DMS 273 (cell line): ENCODE measurements around the gene GOLGB1.
A peak's percentile ranks its signal among the peaks of the same experiment; 100 is the strongest.
"Not testable (repeated sequence)": the region's sequence is repeated elsewhere in the genome, so short reads cannot be mapped to it uniquely, and the experiment has no call there.

Experiments used
- DNase-seq: peaks from one replicate; lab custom pipeline; 2025; ENCODE audit not compliant: unreplicated experiment; lab: John Stamatoyannopoulos, UW

GOLGB1 gene

DNA sequence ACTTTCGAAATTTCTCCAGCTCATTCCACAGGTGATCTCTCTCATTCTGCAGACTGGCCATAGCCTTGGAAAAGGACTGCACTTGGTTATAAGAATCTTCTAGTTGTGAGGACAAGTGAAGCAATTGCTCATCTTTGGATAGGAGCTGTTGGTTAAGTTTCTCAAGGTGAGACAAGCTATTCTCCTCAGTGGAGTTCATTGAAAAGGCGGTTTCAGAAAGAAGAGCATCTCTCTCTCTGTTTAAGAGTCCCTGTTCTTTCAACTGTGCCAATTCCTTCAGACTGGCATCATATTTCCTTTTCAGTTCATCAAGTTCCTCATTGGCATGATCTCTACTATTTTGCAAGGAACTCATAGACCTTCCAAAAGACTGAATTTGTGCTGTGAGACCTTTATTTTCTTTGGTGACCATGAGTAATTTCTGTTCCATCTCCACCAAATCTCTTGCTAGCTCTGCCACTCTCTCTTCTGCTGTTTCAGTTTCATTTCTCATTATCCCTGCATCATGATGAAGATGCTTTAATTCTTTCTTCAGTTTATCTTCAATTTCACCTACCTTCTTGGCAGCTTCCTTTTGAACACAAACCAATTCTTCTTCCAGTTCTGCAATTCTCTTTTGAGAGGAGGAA is 58.6 kb downstream of the GOLGB1 start:
- no peak for DNase-seq

DNA sequence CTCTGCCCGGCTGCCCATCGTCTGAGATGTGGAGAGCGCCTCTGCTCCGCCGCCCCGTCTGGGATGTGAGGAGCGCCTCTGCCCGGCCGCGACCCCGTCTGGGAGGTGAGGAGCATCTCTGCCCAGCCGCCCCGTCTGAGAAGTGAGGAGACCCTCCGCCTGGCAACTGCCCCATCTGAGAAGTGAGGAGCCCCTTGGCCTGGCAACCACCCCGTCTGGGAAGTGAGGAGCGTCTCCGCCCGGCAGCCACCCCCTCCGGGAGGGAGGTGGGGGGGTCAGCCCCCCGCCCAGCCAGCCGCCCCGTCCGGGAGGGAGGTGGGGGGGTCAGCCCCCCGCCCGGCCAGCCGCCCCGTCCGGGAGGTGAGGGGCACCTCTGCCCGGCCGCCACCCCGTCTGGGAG is 60.8 kb downstream of the GOLGB1 start:
- DNase-seq, result not testable (repeated sequence)

- no peak for DNase-seq
These were observed 67.7 kb downstream of the GOLGB1 start for GRCh38 chr3:121681792-121682191.

GRCh38 chr3:121677141-121677540 is 72.4 kb downstream of the GOLGB1 start:
- no peak for DNase-seq

DNA sequence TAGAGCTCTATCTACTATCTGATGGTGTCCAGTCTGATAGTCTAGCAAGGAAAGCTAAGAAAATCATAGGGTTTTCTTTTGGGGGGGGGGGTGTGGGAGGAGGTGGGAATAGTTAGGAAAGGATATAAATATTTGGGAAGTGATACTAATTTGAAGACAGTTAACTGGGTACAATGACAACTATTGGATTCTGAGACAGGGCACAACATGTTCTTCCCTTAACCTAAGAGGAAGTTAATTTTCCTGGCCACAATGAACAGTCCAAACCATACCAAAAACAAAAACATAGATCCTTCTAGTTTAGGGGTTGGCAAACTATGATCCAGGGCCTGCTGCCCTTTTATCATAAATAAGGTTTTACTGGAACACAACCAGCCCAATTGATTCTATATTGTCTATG is 78.9 kb downstream of the GOLGB1 start:
- DNase-seq, result no peak

DNA sequence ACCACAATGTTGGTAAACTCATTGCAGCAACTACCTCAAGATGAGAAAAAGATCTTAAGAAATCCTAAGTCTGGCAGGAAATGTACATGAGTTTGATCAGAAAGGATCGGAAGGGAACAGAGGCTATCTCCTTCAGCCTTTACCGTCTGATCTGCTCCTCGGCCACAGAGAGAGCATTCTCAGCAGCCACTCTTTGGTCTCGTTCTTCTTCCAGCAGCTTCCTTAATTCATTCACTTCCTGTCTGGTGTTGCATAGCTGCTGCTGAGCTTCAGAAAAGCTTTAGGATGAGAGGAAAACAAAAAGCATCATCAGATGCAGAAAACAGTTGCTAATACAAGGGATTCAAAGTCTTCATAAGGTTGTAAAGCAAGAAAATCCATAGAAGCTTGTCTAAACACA is 82.2 kb downstream of the GOLGB1 start:
- DNase-seq, result no peak

DNA sequence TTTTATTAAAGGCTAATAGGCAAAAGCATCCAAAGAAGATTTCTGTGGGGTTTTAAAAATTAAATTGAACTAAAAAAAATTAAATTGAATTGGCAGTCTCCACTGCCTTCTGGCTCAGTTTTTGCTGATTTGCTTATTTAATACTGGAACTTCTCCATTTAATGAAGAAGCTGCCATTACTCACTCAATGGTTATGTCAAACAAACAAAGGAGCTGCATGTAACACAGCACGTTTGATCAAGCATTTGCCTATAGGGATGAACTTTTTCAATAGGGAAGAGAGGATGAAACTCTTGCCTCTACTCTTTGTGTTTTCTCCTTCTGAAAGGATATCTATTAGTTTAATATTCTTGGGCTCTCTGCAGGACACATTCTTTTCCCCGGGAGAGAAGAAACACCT is 84.1 kb downstream of the GOLGB1 start:
- no peak for DNase-seq

- no peak for DNase-seq
These were observed 86.2 kb downstream of the GOLGB1 start for GRCh38 chr3:121663171-121663847.

DNA sequence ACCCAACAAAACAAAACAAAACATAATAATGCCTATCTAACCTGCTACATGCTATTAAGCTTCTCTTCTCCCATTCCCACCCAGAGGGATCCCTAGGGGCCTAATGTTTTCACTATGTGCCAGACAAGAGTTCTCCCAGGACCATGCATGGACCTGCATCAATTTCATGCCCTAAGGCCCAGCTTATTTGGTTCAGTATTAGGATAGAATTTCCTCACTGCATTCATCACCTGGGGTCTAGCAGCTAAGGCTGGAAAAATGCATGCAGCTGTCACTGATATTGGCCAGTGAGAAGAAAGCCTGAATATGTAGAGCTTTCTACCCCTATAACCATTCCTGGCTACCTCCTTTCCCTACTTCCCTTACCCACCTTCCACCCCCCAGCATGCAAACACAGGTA is 86.8 kb downstream of the GOLGB1 start:
- no peak for DNase-seq

DNA sequence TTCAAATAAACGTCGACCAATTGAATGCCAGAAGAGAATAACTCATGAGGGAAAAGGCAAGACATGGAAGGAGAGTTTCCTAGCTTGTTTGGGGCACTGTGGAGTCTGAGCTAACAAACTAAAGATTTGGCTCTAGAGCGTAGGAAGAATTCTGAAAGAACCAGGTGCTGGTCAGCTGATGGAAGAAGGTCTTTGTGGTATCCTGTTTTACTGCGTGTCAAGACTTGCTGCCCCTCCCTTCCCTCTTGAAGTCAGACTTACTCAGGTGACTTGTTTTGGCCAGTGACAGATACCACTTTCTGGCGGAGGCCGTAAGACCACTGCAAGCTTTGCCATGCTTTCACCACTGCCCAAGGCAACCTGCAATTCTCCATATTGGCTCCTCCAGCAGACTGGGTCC is 88.2 kb downstream of the GOLGB1 start:
- no peak for DNase-seq

DNA sequence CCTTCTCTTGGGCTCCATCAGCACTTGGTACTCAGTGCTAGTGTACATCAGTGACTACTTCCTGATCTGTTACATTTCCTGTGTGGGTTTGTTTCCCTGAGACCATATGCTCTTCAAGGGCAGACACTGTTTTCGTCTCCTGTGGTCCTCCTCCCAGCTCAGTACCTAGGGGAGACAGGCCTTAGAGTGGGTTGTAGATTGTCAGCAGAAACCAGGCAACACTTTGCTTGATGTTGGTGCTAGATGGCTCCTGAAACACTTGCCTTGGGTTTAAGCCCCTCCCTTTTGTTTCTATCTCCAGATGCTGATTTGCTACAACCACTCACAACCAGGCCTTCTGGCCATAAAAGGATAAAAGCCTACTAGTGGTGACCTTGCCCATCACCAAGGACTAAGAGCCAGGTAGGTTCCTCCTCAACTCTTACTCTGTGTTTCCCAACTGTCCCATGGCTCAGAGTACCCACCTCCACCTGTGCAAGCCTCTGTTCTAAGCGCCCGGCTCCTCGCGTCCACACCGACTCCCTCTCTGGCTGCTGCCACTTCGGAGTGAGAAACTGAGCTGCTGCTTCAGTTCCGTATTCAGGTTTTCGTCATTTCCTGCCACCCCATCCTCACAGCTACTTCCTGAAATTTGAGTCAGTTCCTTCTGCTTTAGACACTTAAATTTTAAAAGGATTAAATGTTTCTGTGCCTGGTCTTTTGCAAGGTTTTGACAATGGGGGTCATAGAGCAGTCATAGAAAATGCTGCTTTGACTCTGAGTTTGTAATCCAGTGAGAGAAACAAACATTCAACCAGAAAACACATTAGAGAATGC is 89.0 kb downstream of the GOLGB1 start, which contains the start of gene HCLS1:
Gene HCLS1, minus strand, starts transcription at position 548 of the 816 bp plus-strand sequence. CDS start 2,556 bp downstream, outside the sequence.
- DNase-seq, result peak; percentile 19

- no peak for DNase-seq
These were observed 90.0 kb downstream of the GOLGB1 start for GRCh38 chr3:121659586-121659985.

GRCh38 chr3:121658716-121659435 is 90.7 kb downstream of the GOLGB1 start:
- no peak for DNase-seq

- no peak for DNase-seq
These were observed 94.8 kb downstream of the GOLGB1 start for GRCh38 chr3:121654493-121655385.

GRCh38 chr3:121651684-121652083 is 97.9 kb downstream of the GOLGB1 start:
- DNase-seq, result peak; percentile 45

DNA sequence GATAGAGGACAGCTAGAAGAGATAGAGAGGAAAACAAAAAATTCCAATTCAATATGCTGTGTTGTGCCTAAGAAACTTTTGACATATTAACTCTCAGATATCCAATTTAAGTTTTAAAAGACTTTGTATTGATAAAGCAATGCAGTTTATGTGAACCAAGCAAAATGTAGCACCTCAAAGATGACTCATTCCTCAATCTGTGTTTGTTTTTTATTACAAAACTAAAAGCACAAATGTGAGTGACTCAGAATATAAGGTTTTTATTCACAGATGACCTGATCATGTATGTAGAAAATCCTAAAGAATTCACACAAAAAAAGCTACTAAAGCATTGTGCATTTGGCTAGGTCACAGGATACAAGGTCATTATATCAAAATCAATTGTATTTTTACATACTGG is 99.9 kb downstream of the GOLGB1 start:
- no peak for DNase-seq

DNA sequence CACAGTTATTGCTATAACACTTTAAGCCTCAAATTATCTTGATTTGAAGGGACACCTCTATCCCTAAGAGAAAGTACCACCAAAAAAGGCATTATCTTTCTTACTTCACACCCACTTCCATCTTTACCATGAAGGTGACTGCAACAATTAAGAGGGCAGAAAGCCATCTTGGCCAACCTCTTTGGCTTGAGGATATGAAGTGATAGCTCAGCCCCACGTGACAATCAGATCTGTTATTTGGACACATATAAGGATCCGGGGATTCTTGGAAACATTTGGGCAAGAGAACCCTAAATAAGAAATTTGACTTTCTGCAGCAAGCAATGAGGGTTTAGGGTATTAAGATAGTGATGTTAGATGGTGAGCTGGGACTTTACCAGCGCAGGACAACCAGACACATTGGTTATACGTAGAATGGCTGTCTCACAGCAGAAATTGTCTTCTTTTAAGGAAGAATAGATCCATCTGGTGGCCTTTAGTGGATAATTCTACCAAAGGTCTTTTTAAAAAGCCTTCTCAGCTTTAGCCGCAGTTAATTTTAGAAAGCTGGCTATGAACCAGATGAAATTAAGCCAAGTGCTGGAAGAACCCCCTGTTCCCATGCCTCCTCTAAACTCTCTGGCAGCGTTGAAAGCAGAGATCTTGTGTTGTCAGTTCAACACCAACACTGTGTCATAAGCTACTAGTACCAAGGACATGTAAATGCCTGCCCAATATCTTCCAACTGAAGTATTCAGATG is 101.2 kb downstream of the GOLGB1 start:
- DNase-seq, result peak; percentile 53

DNA sequence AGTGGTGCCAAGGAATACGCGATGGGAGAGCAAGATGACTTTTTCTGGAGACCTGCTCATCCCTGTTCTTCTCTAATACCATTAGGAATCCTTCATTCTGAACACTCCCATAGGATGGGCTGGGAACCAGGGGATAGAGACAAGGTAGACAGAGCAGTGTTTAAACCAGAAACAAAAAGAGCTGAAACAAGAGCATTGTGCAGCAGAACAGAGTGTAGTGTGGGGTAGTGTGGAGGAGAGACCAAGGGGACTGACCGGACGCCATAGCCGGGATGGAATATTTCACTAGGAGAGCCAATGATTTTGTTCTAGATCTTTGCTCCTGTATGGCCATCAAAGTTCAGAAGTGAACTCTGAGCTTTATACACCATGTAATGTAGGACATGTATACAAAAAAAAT is 104.5 kb downstream of the GOLGB1 start:
- DNase-seq, result no peak

- no peak for DNase-seq
These were observed 106.8 kb downstream of the GOLGB1 start for GRCh38 chr3:121642601-121643314.
